HCT116 (cell line): ENCODE measurements around the gene EEFSEC.

Experiments
- CEBPB ChIP-seq: IDR thresholded peaks from 2 replicates; pipeline ENCODE4 v1.6.1; 2012; ENCODE audit warnings: low read depth
- EZH2 ChIP-seq: fragments of 200-600 bp; sonication (generic); IDR thresholded peaks from 2 replicates; pipeline ENCODE4 v1.6.1; 2017; ENCODE audit warnings: antibody characterized with exemption, mixed run types
- JUND ChIP-seq: IDR thresholded peaks from 2 replicates; pipeline ENCODE4 v1.6.1; 2012
- POLR2A ChIP-seq: IDR thresholded peaks from 2 replicates; pipeline ENCODE4 v1.7.0; 2011; ENCODE audit warnings: borderline replicate concordance; ENCODE audit not compliant: insufficient read depth, insufficient read length; ENCODE audit errors: extremely low read depth
- POLR2AphosphoS5 ChIP-seq: IDR thresholded peaks from 2 replicates; pipeline ENCODE4 v1.6.1; 2011; ENCODE audit warnings: mild to moderate bottlenecking, low read depth, low read length, moderate library complexity
- REST ChIP-seq: IDR thresholded peaks from 2 replicates; pipeline ENCODE4 v1.6.1; 2012; ENCODE audit warnings: low read depth
- TF ChIP-seq, protein P1 (sequence below), 3 experiments: fragments of 200-600 bp in 1 of 3; sonication (generic) in 1 of 3; IDR thresholded peaks in 2 of 3; conservative IDR thresholded peaks in 1 of 3; 2 replicates each; pipeline ENCODE4 v1.5.1; 2012 to 2017; ENCODE audit warnings: low read depth in 2 of 3, low read length in 2 of 3, antibody characterized with exemption in 1 of 3, borderline replicate concordance in 1 of 3, control low read depth in 1 of 3, mild to moderate bottlenecking in 1 of 3, mixed read lengths in 1 of 3, mixed run types in 1 of 3, moderate library complexity in 1 of 3; ENCODE audit not compliant: insufficient read depth in 1 of 3
- TF ChIP-seq, protein P2 (sequence below): IDR thresholded peaks from 2 replicates; pipeline ENCODE4 v1.6.1; 2012

DNA sequence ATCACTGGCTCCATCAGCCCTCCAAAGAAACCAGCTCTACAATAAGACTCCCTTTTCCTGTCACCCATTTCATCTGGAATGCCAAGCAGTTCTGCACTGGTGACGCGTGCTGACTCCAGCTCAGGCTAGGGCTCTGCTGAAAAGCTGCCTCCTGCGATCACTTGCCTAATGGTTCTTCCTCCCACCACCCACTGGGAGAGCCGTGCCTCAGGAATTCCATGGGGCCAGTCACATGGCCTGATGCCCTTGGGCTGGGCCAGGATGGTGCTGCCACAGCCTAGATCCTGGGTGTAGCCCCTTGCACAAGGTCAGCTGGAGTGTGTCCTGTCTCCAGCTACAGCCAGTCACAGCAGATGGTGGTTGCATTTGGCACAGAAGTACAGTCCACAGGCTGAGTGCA is 214.5 kb downstream of the EEFSEC start:
- TF ChIP-seq CEBPB (no peak), POLR2A (no peak), EZH2 (no peak), REST (no peak), JUND (no peak), POLR2AphosphoS5 (no peak)
- TF ChIP-seq, protein P1, sequence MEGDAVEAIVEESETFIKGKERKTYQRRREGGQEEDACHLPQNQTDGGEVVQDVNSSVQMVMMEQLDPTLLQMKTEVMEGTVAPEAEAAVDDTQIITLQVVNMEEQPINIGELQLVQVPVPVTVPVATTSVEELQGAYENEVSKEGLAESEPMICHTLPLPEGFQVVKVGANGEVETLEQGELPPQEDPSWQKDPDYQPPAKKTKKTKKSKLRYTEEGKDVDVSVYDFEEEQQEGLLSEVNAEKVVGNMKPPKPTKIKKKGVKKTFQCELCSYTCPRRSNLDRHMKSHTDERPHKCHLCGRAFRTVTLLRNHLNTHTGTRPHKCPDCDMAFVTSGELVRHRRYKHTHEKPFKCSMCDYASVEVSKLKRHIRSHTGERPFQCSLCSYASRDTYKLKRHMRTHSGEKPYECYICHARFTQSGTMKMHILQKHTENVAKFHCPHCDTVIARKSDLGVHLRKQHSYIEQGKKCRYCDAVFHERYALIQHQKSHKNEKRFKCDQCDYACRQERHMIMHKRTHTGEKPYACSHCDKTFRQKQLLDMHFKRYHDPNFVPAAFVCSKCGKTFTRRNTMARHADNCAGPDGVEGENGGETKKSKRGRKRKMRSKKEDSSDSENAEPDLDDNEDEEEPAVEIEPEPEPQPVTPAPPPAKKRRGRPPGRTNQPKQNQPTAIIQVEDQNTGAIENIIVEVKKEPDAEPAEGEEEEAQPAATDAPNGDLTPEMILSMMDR (IDR thresholded peaks at IDR 0.05 in 2 of 3, conservative IDR thresholded peaks at IDR 0.05 in 1 of 3; ENCODE audit: borderline replicate concordance in 1 of 3, insufficient read depth in 1 of 3, low read depth in 2 of 3, low read length in 2 of 3), result no peak
- TF ChIP-seq, protein P2, sequence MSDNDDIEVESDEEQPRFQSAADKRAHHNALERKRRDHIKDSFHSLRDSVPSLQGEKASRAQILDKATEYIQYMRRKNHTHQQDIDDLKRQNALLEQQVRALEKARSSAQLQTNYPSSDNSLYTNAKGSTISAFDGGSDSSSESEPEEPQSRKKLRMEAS, result no peak
